Sigmoid colon (tissue), 4 donors: ENCODE data around the gene E2F3.

Experiments
- CTCF ChIP-seq, 4 experiments: fragments of 450-650 bp in 3 of 4; fragments of 200-600 bp in 1 of 4; IDR thresholded peaks; one replicate each; pipeline ENCODE4 v1.5.1; 2016 to 2019; ENCODE audit warnings: antibody characterized with exemption in 4 of 4, mild to moderate bottlenecking in 3 of 4, moderate library complexity in 2 of 4
- EP300 ChIP-seq, 4 donors: sonication (generic); formaldehyde crosslinking; IDR thresholded peaks; one replicate each; pipeline ENCODE4 v1.6.1; 2017; ENCODE audit warnings: antibody characterized with exemption in 4 of 4
- POLR2A ChIP-seq, 2 donors: fragments of 450-650 bp; IDR thresholded peaks; one replicate each; pipeline ENCODE4 v1.6.1; 2016; ENCODE audit warnings: antibody characterized with exemption in 2 of 2, mild to moderate bottlenecking in 2 of 2, moderate library complexity in 2 of 2
- POLR2AphosphoS5 ChIP-seq, 4 donors: sonication (generic); formaldehyde crosslinking; IDR thresholded peaks; one replicate each; pipeline ENCODE4 v1.6.1; 2017; ENCODE audit warnings: antibody characterized with exemption in 4 of 4

DNA sequence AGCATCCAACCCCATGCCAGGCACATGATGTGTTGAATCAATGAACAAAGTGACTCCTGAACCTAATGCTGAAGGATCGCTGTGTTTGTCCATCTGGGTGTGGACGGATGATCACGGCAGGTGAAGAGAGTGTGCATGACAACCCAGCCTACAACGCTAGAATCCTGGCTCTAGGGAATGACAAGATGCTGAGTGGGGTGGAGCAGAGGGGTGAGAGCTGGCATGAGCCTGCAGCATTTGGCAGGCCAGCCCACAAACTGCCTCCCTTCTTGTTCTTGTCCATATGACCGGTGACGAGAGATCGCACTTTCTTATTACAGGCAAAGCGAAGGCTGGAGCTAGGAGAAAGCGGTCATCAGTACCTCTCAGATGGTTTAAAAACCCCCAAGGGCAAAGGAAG is 77.8 kb downstream of the E2F3 start:
- TF ChIP-seq CTCF (IDR thresholded peaks at IDR 0.05) (no peak), POLR2A (IDR thresholded peaks at IDR 0.05) (no peak), POLR2AphosphoS5 (IDR thresholded peaks at IDR 0.05) (no peak), EP300 (IDR thresholded peaks at IDR 0.05) (no peak)
